GM18909 (cell line): Measurements from ENCODE around the gene LYPD6B.

ENCODE experiments used
- ATAC-seq: cut with Tn5 transposase; IDR thresholded peaks from one replicate; pipeline ENCODE4 v1.9.1; 2021; ENCODE audit warnings: mild to moderate bottlenecking; ENCODE audit not compliant: unreplicated experiment, poor library complexity

Gene LYPD6B

DNA sequence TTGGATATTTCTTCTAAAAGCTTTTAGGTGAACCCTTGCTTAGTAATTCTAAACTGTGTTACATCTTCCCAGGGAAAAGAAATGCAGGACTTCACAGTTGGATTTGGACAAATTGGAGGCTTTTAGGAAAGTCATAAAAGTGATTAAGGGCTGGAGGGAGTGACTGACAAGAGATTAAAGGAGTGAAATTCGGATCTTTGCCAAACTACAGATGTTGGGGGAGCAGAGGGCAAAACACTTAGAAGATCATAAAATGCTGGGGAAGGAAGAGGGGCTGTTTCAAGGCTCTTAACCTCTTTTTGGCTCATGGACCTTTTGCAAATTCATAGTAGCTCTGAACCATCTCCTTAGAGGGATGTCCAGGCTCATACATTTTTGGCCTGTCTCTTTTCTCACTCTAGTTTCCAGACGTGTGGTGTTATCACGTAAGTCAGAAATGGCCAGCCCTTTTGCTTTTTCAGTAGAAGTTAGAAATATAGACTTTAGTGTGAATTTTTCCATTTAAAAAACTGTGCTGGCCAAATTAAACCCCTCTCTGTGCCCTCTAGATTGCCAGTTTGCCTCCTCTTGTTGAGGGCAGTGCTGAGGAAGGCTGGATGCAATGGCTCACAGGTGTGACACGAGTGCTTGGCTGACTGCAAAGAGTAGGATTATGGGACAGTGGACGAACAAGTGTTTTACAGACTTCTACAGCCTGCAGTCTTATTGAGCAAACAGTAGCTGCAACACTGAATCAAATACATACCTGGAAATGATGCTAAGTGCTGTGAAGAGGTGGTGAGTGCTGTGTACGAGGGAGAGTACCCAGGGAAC, 109.9 kb downstream of the LYPD6B start:
- ATAC-seq = no peak

DNA sequence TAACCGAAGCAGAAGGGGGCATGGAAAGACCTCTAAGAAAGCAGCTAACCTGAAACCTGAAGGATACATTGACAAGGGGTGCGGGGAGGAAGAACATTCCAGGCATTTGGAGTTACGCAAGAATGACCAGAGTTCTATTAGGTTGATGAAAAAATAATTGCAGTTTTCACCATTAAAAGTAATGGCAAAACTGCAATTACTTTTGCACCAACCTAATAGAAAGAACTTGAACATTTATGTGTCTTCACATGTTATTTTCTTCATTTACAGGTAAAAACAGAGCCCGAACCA, 110.5 kb downstream of the LYPD6B start:
- ATAC-seq = no peak

DNA sequence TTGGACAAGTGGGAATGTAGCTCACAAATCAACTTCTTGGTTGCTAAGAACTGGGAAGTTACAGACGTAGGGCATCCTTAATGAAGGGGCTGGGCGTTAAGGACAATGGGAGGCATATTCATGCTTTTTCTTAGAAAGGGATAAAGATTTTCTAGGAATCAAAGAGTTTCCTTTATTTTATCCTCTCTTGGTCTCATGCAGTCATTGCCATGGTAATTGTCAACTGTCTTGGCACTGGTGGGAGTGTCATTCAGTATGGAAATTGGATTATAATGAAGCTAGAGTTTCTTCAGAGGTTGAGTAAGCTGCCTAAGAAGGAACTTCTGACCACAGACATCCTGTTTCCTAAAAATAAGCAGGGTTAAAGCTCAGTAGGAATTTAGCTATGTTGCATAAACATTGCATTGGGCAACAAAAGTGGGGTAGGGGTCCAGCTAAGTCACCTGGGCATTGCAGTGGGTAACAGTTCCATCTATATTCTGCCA, 114.0 kb downstream of the LYPD6B start:
- no peak for ATAC-seq

DNA sequence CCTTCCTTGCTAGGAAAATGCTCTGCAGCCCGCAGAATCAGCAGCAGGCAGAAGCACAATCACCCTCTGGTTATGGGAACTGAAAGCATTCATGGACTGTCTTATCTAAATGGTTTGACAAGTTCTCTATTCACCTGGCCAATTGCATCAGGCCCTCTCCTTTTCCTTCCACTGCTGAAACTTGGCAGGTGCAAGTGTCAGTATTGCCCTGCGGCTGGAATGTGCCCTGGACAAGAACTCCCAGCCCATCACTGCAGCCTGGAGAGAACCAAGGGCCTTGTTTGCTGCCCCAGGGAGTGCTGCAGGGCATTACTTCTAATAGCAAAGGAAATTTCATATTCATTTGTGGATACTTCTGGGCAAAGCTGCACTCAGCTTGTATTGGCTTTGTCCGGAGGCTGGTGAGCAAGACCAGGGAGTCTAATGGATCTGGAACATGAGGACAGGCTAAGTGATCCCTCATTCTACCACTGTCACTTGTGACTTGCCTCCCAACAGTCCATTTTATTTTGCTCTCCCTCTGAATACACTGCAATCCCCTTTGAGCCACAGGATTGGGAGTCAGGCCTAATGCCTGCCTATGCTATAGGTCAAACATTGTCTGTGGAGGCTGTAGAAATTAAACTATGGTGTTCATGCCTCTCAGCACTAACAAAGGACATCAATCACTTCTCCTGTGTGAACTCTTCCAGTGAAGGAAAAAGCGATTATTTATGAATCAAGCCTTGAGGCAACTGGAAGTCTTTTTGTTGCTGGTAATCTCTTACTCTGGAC, 116.9 kb downstream of the LYPD6B start:
- no peak for ATAC-seq

DNA sequence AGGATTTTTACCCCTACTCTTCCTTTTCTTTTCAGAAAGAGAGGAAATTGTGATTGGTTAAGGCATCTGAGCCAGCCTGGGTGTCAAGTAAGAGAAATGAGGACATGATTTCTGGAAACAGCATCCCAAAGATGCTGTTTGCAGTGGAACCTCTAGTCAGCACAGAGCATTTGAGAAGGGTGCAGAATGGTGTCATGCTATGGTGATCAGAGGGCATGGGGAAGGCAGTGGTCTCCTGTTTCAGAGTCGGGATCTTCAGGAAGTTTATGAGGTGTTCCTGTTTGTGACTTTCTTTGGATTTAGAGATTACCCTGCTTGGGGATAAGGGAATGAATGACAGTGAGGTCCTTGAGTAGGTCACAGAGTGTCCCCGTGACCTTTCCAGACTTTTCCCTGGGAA, 117.5 kb downstream of the LYPD6B start:
- no peak for ATAC-seq

DNA sequence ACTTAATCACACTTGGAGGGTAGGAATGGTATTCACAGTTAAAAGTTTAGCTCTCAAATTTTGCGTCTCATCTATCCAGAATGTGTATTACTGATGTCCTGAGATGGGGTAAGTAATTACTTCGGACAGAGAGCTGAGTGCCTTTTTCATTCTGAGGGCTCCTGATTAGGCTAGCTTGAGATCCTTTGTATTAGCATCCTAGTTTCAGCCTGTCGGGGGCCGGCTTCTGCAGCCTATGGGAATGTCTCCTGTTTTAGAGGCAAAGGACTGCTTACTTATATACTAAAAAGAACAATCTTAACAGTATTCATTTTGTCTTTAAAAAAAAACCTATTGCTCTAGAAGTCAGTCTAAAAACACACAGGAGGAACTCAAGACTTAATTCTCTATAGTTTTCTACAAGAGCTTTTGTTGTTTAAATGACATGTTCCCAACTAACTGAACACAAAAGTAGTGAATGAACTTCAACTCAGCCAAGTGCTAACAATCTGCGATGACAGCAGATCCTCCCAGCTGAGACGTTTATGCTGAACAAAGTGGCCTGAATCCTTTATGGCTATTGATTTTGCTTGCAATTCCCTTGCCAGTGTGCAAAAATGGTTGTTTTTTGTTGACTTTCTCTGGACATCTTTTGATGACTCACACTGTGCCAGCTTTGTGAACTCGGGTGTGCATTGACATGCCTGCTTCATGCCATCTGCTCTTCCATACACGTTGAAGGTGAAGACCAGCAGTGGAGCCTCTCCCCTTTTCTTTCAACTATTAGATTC, 118.7 kb downstream of the LYPD6B start:
- no peak for ATAC-seq

DNA sequence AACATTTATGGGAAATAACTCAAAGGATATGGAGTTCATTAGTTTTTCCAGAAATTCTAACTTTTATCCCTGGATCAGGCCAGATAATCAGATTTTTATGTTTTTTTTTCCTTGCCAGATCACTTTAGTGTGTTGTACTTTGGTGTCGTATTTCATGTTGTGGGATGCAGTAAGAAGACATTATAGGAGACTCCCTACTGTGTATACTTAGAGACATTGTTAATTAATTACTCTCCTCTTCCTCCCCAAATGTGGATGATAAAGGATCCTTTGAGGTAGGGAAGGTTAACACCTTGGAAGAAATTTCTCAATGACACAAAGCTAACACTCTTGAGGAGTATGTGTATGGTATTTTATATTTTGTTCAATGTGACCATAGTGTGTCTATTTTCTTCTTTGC, 120.5 kb downstream of the LYPD6B start:
- ATAC-seq = no peak

DNA sequence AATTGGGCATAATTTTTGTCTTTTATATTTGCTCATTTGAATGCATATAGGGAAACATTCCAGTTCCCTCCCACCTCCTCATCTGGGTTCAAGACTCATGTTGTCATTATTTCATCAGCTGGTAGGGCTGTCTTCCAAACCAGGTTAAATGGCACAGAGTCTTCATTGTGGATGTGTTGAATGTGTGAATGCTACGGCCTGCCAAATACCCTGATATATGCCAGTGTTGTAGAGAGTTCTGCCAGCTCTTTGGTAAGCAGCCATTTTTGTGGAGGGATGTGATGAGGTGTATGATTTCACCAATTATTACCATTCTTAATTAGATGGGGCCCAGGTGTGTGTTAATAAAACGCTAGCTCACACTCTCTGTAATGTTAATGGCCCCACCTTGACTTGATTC, 121.7 kb downstream of the LYPD6B start:
- ATAC-seq = no peak

DNA sequence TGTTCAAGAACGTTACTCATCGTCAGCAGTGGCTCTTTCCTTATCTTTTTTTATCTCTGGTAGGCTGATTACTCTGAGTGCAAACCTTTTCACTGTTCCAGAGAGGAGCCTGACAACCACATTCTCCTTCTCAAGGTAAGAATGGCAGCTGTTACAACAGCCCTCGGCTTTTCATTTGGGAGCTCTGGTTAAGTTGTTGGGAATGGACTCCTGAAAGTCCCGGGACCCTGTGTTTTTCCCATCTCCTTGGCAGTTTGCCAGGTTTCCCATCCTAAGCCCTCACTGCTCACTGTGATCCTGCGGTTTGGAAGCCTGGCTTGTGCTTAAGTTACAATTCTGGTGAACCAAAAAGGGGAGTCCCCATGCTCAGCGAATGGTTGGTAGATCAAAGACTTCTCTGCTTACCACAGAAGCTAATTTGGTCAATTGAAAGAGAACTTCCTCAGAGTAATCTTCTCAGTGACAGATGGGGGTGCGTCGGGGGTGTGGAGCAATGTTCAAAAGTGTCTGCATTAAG, 122.3 kb downstream of the LYPD6B start:
- ATAC-seq = peak; percentile 98

DNA sequence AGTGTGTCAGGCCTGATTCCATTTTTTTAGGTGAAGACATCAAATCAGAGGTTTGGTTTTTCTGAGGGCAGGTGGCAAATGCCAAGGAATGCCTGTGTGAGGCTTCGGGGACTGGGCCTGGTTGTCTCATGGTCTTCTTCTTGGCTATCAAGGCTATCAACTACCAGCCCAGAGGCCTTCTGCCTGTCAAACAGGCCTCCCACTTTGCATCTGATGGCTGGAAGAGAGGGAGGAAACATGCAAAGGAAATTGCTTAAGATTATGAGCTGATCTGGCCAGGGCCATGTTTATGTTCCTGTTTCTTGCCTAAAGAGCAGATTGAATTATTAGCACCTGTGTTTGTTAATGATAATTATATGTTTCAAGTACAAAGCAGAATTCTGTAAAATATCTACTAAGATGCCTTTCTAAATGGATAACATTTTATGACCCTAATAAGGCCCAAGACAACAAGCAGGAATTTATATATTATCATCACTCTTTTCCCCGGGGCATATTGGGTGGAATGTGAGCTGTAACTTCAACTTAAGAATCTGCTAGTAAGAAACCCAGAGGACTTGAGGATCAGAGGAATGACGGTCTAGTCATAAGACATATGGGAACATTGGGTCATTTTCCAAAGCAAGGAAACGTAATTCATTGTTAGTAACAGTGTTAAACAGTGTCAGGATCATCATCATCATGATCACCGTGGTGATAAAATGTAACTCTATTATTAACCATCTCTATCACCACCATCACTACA, 123.2 kb downstream of the LYPD6B start:
- ATAC-seq = peak; percentile 3

DNA sequence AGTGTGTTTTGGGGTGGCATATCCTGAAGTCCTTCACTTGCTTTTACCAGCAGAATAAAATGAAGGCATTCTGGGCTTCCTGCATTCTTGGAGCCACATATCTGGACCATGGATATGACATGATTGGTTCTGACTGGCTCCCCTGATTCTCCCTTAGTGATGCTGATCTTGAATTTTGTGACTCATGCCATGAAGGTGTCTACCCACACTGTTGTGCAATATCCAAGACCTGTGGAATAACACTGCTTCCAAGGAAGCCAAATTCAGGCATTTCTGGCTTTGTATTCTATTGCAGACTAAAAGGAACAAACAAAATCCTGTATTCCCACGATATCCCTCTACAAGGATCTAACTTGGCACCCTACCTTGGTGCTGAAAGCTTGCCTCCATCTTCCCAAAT, 125.8 kb downstream of the LYPD6B start:
- no peak for ATAC-seq

DNA sequence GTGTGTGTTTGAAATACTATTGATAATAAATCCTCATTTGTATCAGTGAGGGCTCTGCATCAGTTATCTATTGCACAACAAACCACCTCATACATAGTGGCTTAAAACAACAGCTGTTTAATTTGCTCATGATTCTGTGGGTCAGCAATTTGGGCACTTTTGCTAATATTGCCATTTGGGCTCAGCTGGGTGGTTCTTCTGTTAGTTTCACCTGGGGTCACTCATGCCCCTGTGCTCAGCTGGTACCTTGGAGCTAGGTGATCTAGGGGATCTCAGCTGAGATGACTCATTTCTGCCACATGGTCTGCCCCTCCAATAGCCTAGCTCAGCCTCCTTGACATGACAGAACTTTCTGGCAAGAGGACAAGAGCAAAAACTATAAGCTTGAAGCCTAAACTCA, 126.3 kb downstream of the LYPD6B start:
- no peak for ATAC-seq

DNA sequence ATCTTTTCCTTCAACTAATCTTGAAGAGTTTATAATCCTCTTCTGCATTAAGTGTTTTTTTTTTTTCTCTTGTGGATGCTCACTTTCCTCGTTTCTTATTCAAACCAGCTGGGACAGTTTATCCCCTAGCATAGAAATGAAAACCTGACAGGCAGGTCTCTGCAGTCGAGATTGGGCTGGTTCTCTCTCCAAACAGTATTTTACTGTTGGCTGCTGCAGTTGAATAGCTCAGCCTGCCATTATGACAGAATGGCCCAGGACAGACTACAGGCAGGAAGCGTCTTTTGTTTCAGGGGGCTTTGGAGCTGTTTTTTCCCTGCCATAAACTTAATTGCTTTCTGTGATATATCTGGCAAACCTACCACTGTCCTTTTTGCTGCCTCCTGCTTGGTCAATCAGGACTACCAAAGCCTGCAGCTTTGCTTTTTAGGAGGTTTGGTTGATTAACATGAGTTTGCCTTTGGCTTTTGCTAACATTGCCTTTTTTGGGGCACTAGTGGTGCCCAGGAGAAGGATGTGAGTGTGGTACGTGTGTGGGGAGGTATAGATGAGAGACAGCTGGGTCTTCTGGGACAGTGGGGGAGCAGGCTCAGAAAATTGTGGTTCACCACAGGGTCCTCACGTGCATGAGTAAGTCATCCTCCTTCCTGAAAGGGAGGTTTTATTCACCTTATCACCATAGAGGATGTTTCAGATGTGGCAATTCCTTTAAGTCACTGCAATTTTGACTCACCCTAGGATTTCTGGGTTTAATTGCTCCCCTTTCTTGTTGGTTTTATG, 128.7 kb downstream of the LYPD6B start:
- ATAC-seq = peak; percentile 87

DNA sequence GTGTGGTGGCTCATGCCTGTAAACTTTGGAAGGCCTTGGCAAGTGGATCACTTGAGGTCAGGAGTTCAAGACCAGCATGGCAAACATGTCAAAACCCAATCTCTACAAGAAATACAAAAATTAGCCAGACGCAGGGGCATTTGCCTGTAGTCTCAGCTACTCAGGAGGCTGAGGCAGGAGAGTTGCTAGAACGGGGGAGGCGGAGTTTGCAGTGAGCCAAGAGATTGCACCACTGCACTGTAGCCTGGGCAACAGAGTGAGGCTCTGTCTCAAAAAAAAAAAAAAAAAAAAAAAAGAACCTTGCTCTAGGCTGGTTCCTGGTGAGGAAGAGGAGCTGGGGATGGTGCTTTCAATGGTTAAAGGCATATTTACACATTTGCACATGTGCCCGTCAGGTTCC, 129.4 kb downstream of the LYPD6B start:
- ATAC-seq = no peak

DNA sequence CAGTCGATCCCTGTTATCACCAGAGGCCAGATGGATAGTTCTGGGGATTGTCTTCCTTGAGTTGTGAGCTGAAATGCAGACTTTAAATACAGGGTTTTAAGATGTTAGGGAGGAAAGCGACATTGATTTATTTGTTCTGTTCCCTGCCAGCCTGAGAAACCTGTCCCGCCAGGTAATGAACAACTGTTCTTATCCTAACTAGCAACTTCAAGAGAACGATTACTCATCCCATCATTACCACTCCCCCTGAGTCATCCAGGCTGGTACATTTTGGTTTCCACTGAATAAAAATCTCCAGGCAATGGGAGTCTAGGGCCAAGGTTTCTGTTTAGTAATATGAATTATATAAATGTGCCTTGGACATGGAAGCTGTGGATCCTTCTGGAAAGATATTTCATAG, 131.2 kb downstream of the LYPD6B start:
- ATAC-seq = no peak

DNA sequence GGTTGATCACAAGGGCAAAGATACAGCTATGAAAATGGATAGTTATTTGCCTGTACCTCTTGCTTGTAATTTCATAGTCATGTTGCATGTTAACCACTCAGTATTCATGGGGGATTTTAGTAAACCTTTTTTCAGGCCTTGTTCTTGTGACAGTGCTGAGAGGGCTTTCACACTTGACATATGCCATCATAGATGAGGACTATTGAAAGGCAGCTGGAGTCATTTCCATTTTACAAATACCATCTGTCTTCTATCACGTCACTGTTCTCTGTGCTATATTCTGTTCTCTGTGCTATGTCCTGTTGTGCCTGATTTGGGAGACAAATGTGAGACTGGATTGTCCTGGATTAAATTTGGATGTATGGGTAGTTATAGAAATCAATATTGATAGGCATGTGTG, 131.7 kb downstream of the LYPD6B start:
- ATAC-seq = no peak

DNA sequence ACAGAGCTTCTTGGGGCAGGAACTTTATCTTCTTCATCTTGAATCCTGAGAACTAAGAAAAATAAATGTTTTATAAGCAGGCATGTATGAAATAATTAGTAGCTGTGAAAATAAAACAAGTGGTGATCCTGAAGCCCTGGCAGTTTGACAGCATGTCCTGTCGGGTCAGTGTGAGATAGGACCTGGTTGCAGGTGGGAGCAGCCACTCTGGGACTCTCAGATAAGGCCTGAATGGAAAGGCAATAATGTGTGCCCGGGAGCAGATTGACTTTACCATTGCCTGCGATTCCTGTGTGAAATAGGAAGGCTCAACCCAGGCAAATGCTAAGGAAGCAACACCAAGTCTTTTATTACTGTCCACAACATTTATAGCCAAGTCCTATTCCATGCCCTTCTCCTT, 132.4 kb downstream of the LYPD6B start:
- ATAC-seq = no peak

DNA sequence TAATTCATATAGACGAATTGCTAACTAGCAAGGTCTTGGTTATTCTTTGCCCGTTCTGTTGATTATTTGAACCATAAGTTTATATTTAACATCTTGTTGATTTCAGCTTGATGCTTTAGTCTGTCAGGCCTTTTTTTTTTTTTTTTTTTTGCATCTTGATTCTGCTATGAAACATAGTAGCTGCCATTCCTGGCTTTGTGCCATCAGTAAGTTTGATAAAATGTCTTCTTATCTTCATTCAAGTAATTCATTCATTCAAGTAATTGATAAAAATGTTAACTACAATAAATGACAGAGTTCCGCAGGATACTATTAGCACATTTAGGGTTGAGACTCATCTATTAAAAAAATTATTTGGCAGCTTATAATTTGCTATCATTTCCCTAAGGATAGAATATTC, 134.7 kb downstream of the LYPD6B start:
- no peak for ATAC-seq

DNA sequence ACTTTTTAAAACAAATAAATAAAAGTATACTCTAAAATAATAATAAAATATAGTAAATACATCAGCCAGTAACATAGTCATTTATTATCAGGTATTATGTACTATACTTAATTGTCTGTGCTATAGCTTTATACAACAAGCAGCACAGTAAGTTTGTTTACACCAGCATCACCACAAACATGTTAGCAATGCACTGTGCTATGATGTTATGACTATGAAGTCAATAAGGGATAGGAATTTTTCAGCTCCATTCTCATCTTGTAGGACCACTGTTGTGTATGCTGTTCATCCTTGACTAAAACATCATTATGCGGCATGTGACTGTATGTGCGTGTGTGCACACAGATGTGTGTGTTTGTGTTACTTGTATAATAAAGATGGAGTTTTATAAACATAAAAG, 137.5 kb downstream of the LYPD6B start:
- ATAC-seq = no peak
